ENCODE data around the gene MACROD2. TPM values are rescaled to one million over a fixed set of nuclear protein-coding genes. Genes with fewer than 3 reads are reported as not detected.

The MACROD2 gene
- total RNA-seq, 1 experiment from 2014 or later, result 1.6 TPM

DNA sequence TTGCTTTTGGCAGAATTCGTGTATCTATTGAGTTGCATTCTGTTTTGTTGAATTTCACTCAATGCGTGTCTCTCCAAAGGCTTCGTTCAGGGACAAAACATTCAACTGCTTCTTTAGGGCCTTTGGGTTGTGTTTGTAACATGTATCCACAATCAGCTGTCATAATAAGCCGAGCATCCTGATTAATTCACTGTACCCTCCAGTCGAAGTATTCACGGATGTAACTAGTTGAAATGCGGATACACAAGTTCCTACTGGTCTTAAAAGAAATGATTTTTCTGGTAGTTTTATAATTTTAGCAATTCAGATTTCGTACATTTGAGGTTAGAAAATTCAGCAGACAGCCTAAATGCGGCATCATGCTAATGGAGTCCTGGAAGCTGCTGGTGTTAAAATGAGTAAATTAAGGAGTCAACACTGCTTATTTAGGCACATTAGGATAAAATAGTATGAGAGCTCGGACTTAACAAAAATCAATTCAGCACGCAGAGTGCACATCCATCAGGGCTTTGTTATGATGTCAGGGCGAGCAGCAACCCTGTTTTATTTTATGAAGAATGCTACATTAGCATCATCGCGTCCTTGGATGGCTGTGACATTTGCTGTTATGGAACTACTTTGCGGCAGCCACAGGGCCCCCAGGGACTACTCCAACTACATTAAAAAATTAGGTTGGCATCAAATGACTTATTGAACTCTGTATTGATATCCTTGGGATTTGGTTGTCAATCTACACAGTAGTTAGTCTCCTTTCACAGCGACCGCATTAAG is 831.4 kb downstream of the MACROD2 start:
- no peaks in the 10 kb centered on the region for H3K79me1 ChIP-seq (ENCODE audit: insufficient read depth, low read depth, low read length, poor library complexity, severe bottlenecking)
- no peak overlapping the region for H3K14ac ChIP-seq (ENCODE audit: insufficient read depth, low read length)
- no peak overlapping the region for H3K4ac ChIP-seq (ENCODE audit: low read depth, low read length)
- H2AFZ ChIP-seq (ENCODE audit: low read length), result no peak overlapping the region
- H4K91ac ChIP-seq (ENCODE audit: insufficient read length, low read depth, low read length), result no peak overlapping the region
- Mint-ChIP-seq H3K36me3 (ENCODE audit: insufficient read depth in 1 of 3, low read depth in 3 of 3) (no peaks in the 10 kb centered on the region), H3K27ac (no peak overlapping the region; a peak in 1 of 7 replicates), H3K4me3 (no peak overlapping the region), H3K9me3 (no peaks in the 10 kb centered on the region), H3K4me1 (peaks cover 10 to 13% of the 10 kb centered on the region in 2 experiments), H3K27me3 (ENCODE audit: low read depth) (no peaks in the 10 kb centered on the region; the same call in 1 of the 2 replicates)
- no peaks in the 10 kb centered on the region for H3K4me1 ChIP-seq (ENCODE audit: insufficient read depth, low read length)
- H3K27me3 ChIP-seq (ENCODE audit: insufficient read depth, low read length), result no peaks in the 10 kb centered on the region
- no peak overlapping the region for H3K18ac ChIP-seq (ENCODE audit: insufficient read length, low read depth, low read length)
- H2BK20ac ChIP-seq (ENCODE audit: low read depth, low read length, poor library complexity, severe bottlenecking), result no peak overlapping the region
- WGBS (ENCODE audit: extremely low coverage, insufficient read length, low lambda C conversion rate), result no CpG with 5 or more reads among the region's 17 CpGs
- no peak overlapping the region for H3T11ph ChIP-seq (ENCODE audit: low read length)
- H3K56ac ChIP-seq (ENCODE audit: insufficient read length, low read depth, low read length), result no peak overlapping the region
- no peaks in the 10 kb centered on the region for H3K9me3 ChIP-seq (ENCODE audit: control insufficient read depth, low read depth, low read length)
- TF ChIP-seq, protein P1, sequence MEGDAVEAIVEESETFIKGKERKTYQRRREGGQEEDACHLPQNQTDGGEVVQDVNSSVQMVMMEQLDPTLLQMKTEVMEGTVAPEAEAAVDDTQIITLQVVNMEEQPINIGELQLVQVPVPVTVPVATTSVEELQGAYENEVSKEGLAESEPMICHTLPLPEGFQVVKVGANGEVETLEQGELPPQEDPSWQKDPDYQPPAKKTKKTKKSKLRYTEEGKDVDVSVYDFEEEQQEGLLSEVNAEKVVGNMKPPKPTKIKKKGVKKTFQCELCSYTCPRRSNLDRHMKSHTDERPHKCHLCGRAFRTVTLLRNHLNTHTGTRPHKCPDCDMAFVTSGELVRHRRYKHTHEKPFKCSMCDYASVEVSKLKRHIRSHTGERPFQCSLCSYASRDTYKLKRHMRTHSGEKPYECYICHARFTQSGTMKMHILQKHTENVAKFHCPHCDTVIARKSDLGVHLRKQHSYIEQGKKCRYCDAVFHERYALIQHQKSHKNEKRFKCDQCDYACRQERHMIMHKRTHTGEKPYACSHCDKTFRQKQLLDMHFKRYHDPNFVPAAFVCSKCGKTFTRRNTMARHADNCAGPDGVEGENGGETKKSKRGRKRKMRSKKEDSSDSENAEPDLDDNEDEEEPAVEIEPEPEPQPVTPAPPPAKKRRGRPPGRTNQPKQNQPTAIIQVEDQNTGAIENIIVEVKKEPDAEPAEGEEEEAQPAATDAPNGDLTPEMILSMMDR (conservative IDR thresholded peaks at IDR 0.05), result no peak
- no peak overlapping the region for H4K8ac ChIP-seq (replicated peaks; ENCODE audit: insufficient read length, low read depth, low read length)
- no peaks in the 10 kb centered on the region for H3K23me2 ChIP-seq (ENCODE audit: insufficient read length, low read depth, low read length, poor library complexity, severe bottlenecking)
- no peak overlapping the region for H3K23ac ChIP-seq (ENCODE audit: insufficient read length, low read depth, low read length)
- H2BK12ac ChIP-seq (ENCODE audit: insufficient read length, low read depth, low read length), result no peak overlapping the region
- DNase-seq, result no peak
- H3K27ac ChIP-seq (ENCODE audit: insufficient read length, low read depth, low read length), result no peak overlapping the region
- H3K9ac ChIP-seq (ENCODE audit: extremely low read depth, insufficient read length, low read length), result no peak overlapping the region
- H3K4me2 ChIP-seq (ENCODE audit: insufficient read depth, insufficient read length, low read length), result no peak overlapping the region
- H2BK15ac ChIP-seq (ENCODE audit: low read depth, low read length), result no peak overlapping the region
- H4K5ac ChIP-seq (ENCODE audit: insufficient read length, low read depth, low read length), result no peak overlapping the region
- H2BK5ac ChIP-seq (ENCODE audit: insufficient read length, low read length), result no peak overlapping the region
- H2AK5ac ChIP-seq (ENCODE audit: insufficient read length, low read length), result no peak overlapping the region
- no peaks in the 10 kb centered on the region for H4K20me1 ChIP-seq (ENCODE audit: control insufficient read depth, insufficient read depth, insufficient read length)
- no peaks in the 10 kb centered on the region for H3K79me2 ChIP-seq (ENCODE audit: insufficient read depth, low read length)
- no peak overlapping the region for H2BK120ac ChIP-seq (ENCODE audit: low read depth, low read length, poor library complexity, severe bottlenecking)

All from H9 (cell line).